Measurements from ENCODE around the gene GINS2. TPM values are rescaled to one million over a fixed set of nuclear protein-coding genes. Genes with fewer than 3 reads are reported as not detected.

Gene GINS2
- total RNA-seq, 1 experiment from 2014 or later: 67.4 TPM

GRCh38 chr16:85667841-85668413 lies 20.8 kb downstream of the GINS2 start:
- DNase-seq (ENCODE audit: low spot score): no peak

DNA sequence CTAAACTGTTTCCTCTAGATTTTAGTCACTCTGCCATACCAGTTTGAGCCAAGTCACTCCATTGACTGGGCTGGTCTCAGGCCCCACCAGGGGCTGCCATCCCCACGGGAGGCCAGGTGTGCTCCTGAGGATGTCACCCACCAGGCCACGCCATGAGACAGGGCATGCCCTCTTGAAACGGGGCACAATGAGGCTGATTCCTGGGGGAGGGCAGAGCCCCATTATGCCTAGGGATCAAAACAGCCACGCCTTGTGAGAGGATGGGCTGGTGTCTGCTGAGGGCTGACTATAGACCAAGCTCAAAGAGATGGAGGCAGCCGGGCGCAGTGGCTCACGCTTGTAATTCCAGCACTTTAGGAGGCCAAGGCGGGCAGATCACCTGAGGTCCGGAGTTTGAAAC lies 21.5 kb downstream of the GINS2 start:
- no peak for DNase-seq (ENCODE audit: low spot score)

DNA sequence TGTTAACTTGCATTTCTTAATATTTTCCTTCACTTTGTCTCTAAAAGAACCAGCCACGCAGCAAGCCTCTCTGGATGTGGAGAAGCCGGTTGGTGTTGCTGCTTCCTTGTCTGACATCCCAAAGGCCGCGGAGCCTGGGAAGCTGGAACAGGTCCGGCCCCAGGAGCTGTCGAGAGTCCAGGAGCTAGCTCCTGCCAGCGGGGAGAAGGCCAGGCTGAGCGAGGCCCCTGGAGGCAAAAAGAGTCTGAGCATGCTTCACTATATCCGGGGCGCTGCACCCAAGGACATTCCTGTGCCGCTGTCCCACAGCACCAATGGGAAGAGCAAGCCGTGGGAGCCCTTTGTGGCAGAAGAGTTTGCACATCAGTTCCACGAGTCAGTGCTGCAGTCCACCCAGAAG lies 22.8 kb downstream of the GINS2 start:
- DNase-seq (ENCODE audit: low spot score): no peak

DNA sequence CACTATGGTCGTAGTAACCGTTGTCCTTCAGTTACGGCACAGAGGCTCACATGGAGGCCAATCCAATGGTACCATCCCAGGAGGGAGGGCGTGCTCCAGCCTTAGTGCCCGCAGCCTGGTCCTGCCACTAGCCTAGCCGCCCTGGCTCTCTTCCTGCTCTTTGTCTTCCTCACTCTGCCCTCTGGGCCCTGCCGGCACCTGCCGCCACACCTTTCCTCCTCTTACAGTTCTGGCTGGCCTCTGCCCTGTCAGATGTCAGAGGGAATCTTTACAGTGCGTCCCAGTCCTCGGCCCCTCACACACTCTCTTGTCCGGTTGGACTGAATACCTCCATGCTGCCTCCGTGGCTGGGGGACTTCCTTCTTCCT lies 23.4 kb downstream of the GINS2 start:
- no peak for DNase-seq (ENCODE audit: low spot score)

DNA sequence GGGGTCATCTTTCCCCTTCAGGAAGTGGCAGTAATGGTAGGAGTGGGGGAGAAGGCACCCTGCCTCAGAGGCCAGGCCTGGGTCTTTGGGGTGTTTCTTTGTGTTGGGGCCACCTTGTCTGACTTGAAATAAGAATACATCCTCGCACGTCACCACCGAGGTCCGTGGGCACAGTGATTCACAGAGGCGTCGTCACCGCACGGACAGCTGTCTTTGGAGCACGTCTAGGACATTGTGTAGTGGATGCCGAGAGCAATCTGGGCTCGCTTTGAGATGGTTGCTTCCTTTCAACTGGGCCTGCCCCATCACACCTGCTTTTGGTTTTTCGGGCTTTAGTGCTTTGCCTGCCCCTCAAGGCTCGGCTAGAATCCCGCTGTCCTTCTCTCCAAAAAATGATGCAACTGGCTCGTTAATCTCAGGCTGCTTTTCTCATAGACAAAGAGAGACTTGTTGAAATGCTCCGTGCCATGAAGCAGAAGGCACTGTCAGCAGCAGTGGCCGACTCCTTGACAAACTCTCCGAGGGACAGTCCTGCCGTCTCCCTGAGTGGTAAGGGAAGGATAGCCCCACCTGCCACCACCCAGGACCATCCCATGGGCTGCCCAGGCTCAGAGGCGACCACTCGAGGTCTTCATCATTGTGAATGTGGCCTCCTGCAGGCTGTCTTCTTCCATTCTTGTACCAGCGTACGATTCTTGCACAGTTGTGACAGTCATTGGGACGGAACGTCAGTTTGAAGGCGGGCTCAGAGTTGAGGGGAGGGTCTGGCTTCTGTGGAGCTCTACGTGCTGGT lies 24.0 kb downstream of the GINS2 start:
- no peak for DNase-seq (ENCODE audit: low spot score)

DNA sequence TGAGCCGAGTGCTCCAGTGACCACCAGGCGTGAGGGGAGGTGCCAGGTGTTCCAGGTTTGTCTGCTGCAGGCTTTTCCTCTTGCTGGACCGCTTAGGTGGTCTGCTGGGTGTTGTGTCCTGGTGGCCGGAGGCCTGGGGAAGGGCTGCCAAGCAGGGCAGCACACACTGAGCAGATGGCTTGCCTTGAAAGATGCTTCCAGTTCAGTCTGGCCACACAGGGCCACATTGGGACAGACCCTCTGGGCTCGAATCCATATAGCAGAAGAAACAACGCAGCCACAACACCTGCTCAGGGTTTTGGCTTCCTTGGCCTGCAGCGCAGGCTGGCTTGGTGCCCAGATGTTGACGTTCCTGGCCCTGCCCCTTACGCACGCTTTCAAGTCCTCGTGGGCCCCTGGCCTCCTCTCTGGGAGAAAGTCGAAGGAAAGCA lies 24.8 kb downstream of the GINS2 start:
- no peak for DNase-seq (ENCODE audit: low spot score)

DNA sequence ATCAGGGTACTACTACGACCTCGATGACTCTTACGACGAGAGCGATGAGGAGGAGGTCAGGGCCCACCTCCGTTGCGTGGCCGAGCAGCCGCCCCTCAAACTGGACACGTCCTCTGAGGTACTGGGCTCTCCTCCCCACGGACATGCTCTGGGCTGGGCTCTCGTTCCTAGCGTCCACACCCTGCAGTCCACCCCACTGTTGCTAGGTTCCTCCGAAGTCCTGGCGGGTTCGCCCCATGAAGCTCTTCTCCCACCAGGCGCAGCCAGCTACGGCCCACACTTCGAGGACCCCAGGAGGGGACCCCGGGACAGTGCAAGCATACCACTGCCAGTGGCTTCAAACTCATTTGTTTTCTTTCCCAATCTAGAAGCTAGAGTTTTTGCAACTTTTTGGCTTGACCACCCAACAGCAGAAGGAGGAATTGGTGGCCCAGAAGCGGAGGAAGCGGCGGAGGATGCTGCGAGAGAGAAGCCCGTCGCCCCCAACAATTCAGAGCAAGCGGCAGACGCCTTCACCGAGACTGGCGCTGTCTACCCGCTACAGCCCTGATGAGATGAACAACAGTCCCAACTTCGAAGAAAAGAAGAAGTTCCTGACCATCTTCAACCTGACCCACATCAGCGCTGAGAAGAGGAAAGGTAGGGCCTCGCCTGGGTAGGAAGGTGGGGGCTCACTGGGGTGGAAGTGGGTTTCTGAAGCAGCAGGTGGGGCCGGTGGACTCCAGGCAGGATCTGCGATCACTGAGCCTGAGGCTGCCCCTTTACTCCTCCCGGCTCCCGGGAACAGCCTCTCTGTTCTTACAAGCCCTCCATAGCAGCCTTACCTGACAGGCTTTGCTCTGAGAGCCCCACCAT lies 25.6 kb downstream of the GINS2 start:
- no peak for DNase-seq (ENCODE audit: low spot score)

- DNase-seq (ENCODE audit: low spot score): no peak
Observed at GRCh38 chr16:85662482-85662812, 26.3 kb downstream of the GINS2 start.

- no peak for DNase-seq (ENCODE audit: low spot score)
Observed at GRCh38 chr16:85661740-85662481, 26.8 kb downstream of the GINS2 start.

DNA sequence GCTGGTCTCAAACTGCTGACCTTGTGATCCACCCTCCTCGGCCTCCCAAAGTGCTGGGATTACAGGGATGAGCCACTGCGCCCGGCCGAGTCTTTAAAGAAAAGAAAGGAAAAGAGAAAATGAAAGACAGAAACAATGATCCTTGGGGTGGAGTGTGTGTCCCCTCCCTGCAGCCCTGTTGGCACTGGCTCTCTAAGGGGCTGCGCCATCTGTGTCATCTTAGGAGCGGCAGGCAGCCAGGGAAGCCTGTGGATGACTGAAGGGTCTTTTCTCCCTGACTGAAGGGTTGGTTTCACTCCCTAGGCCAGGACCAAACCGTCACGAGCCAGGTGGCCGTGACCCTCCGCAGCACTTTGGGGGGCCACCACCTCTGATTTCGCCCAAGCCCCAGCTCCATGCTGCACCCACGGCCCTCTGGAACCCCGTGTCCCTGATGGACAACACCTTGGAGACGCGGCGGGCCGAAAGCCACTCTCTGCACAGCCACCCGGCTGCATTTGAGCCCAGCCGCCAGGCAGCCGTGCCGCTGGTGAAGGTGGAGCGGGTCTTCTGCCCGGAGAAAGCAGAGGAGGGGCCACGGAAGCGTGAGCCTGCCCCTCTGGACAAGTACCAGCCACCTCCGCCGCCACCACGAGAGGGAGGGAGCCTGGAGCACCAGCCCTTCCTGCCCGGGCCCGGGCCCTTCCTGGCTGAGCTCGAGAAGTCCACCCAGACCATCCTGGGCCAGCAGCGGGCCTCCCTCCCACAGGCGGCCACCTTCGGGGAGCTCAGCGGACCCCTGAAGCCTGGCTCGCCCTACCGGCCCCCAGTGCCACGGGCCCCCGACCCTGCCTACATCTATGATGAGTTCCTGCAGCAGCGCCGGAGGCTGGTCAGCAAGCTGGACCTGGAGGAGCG lies 27.7 kb downstream of the GINS2 start:
- DNase-seq (ENCODE audit: low spot score): no peak

DNA sequence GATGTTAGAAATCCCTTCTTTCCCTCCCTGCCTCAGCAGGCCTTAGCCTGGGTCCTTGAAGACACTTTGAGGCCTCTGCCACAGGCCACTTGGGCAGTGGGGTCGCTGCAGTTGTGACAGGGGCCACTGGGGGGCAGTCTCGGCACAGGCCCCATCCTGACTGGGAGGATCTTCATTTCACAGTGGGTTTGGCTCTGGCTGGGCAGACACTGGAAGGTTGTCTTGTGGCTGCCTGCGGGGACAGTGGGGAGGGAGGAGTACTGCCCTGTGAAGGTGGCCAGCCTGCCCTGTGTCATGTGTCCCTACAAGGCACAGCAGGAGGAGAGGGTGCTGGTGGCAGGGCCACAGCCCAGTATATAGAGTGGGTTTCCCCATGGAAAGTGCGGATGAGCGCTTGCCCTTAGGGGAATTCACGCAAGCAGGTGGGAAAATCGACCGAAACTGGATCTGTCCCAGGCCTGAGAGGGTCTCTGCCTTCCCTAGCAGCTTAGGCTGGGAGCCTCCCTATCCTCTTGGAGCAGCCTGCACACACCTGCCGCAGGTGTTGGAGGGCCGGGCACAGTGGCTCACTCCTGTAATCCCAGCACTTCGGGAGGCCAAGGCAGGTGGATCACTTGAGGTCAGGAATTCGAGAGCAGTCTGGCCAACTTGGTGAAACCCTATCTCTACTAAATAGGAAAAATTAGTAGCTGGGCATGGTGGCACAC lies 28.8 kb downstream of the GINS2 start:
- DNase-seq (ENCODE audit: low spot score): peak; percentile 66

DNA sequence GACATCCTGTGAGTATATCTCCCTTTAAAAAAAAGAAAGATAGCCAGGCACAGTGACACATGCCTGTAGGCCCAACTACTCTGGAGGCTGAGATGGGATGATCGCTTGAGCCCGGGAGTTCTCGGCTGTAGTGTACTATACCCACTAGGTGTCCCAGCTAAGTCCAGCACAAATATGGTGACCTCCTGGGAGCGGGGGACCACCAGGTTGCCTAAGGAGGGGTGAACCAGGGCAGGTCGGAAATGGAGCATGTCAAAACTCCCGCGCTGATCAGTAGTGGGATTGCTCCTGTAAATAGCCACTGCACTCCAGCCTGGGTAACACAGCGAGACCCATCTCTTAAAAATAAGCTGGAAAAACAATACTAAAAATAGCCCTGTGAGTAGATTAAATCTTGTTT lies 29.4 kb downstream of the GINS2 start:
- DNase-seq (ENCODE audit: low spot score): no peak

- DNase-seq (ENCODE audit: low spot score): no peak
Observed at GRCh38 chr16:85658504-85659326, 30.0 kb downstream of the GINS2 start.

DNA sequence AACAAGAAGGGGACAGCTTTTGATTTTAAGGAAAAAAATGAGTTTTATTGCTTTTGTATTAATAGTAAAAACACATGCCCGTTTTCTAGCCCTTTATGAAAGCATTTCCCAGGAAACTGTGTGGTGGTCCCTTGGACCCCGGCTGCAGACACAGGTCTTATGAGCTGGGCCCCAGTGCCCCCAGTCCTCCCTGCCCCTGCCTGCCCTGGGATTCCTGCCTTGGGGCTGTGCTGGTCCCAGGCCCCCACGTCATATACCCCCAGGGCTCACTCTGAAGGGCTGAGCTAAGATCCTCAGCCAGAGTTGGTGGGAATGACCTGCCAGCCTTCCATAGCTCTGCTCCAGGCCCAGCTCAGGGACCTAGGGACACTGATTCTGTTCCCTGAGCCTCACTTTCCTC lies 30.8 kb downstream of the GINS2 start:
- DNase-seq (ENCODE audit: low spot score): no peak

DNA sequence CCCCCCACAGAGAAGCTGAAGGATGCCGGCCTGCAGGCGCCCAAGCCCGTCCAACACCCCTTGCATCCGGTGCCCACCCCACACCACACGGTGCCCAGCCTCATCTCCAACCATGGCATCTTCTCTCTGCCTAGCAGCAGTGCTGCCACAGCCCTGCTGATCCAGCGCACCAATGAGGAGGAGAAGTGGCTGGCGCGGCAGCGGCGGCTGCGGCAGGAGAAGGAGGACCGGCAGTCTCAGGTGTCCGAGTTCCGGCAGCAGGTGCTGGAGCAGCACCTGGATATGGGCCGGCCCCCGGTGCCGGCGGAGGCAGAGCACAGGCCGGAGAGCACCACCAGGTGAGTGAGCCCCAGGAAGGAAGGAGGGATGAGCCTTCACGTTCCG lies 31.5 kb downstream of the GINS2 start:
- DNase-seq (ENCODE audit: low spot score): no peak

- DNase-seq (ENCODE audit: low spot score): no peak
Observed at GRCh38 chr16:85656351-85657266, 32.1 kb downstream of the GINS2 start.

DNA sequence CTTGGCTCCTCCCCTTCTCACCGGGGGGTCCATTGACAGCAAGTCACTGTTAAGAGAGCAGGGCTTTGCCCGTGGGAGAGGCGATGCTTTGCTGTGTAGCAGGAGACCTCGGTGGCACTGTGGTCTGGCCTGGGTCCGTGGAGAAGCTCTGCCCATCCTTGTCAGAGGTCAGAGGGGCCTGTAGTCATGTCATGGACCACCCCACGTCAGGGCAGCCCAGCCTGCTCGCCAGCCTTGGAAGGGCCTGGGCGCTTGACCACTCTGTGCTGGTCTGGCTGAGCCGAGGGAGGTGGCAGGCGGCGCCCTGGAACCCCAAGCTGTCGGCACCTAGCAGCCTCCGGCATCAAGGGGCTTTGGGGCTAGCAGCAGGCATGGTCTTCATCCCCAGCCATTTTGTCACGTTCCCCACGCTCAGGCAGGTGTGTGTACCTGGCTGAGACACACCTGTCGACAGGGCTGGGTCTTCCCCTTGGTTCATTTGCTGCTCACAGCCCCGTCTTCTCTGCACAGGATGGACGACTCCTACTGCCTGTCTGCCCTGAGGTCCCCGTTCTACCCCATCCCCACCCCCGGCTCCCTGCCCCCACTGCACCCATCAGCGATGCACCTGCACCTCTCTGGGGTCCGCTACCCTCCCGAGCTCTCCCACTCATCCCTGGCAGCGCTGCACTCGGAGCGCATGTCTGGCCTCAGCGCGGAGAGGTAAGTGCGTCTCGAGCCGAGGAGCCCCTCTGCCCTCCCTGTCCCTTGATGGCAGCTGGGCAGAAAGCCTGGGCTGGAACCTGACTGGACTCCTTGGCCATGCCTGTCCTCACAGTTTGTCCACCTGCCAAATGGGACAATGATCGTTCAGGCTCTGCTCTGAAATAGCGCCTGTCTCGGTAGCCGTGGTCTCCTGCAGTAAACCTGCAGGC lies 33.3 kb downstream of the GINS2 start:
- DNase-seq (ENCODE audit: low spot score): no peak

Data from A172 (cell line).